DND-41 (cell line): ENCODE measurements around the gene PTPRCAP.

Experiments
- CTCF ChIP-seq: IDR thresholded peaks from 2 replicates; pipeline ENCODE4 v1.5.1; 2012; ENCODE audit warnings: borderline replicate concordance, low read length, moderate library complexity, mild to moderate bottlenecking; ENCODE audit not compliant: poor library complexity, severe bottlenecking; ENCODE audit errors: extremely low read depth
- EZH2 ChIP-seq: IDR thresholded peaks from 3 replicates; pipeline ENCODE4 v1.6.1; 2012; ENCODE audit warnings: borderline replicate concordance, low read depth, mild to moderate bottlenecking, moderate library complexity, low read length, inconsistent platforms; ENCODE audit not compliant: severe bottlenecking

- TF ChIP-seq EZH2 (no peak), CTCF (peak; percentile 60)
Measured at GRCh38 chr11:67439321-67440228, 2.1 kb upstream of the PTPRCAP start.
